H1 (cell line): Measurements from ENCODE around the gene TERB1. TPM values are rescaled to one million over a fixed set of nuclear protein-coding genes. Genes with fewer than 3 reads are reported as not detected.

Source experiments
- CTCF ChIA-PET: fragments of 300-600 bp; sonication (Branson Sonifier 250); formaldehyde crosslinking; loops from one replicate; lab custom pipeline; 2021; ENCODE audit not compliant: partially characterized antibody; lab: Charles Lee
- POLR2A ChIA-PET: fragments of 300-600 bp; sonication (Branson Sonifier 250); formaldehyde crosslinking; loops from one replicate; lab custom pipeline; 2021; ENCODE audit warnings: inconsistent platforms; ENCODE audit not compliant: partially characterized antibody; lab: Charles Lee
- DNase-seq, 2 experiments: peaks; one replicate each; pipeline versions ENCODE4 v3.0.0 to v3.0.0-alpha.2; 2010 to 2022; ENCODE audit warnings: low spot score in 2 of 2, low read depth in 1 of 2, mixed read lengths in 1 of 2
- FAIRE-seq: peaks from 2 replicates; lab custom pipeline; 2011; peaks lifted over from hg19 to GRCh38; lab: Jason Lieb, UNC
- H2AFZ ChIP-seq: 2 replicates; pipeline ENCODE4 v1.8.1; 2012; ENCODE audit warnings: low read length, inconsistent platforms
- H2AK5ac ChIP-seq: 2 replicates; pipeline ENCODE4 v1.6.1; 2013; ENCODE audit warnings: low read depth, low read length
- H2BK120ac ChIP-seq: replicated peaks from 2 replicates; pipeline ENCODE3; 2013; ENCODE audit warnings: low read depth, low read length, inconsistent platforms
- H2BK12ac ChIP-seq: 2 replicates; pipeline ENCODE4 v1.6.1; 2013; ENCODE audit warnings: low read depth, low read length
- H2BK15ac ChIP-seq: 2 replicates; pipeline ENCODE4 v1.6.1; 2013; ENCODE audit warnings: low read length
- H2BK20ac ChIP-seq: 2 replicates; pipeline ENCODE4 v1.6.1; 2013; ENCODE audit warnings: low read length
- H2BK5ac ChIP-seq: 2 replicates; pipeline ENCODE4 v1.6.1; 2013; ENCODE audit warnings: low read depth, low read length
- H3K14ac ChIP-seq: 2 replicates; pipeline ENCODE4 v1.6.1; 2013; ENCODE audit warnings: inconsistent platforms; ENCODE audit not compliant: insufficient read length
- H3K18ac ChIP-seq: 2 replicates; pipeline ENCODE4 v1.6.1; 2013; ENCODE audit warnings: low read length; ENCODE audit errors: extremely low read depth
- H3K23ac ChIP-seq: 2 replicates; pipeline ENCODE4 v1.6.1; 2013; ENCODE audit warnings: inconsistent platforms; ENCODE audit not compliant: insufficient read length
- H3K23me2 ChIP-seq: 2 replicates; pipeline ENCODE4 v1.6.1; 2013; ENCODE audit warnings: low read depth, low read length
- H3K27ac ChIP-seq: 2 replicates; pipeline ENCODE4 v1.6.1; 2011; ENCODE audit warnings: low read depth, low read length, inconsistent platforms
- H3K27me3 ChIP-seq, 4 experiments: replicated peaks in 1 of 4; 1 replicate in 1 of 4; 2 replicates in 3 of 4; pipeline versions ENCODE4 v1.6.1 to v1.8.1; 2011 to 2013; ENCODE audit warnings: low read length in 3 of 4, mild to moderate bottlenecking in 3 of 4, inconsistent platforms in 2 of 4, mixed read lengths in 2 of 4, moderate library complexity in 1 of 4; ENCODE audit not compliant: control insufficient read depth in 3 of 4, insufficient read depth in 3 of 4; ENCODE audit errors: extremely low read depth in 1 of 4
- H3K36me3 ChIP-seq, 4 experiments: 2 replicates each; pipeline versions ENCODE4 v1.6.1 to v1.8.1; 2011 to 2013; ENCODE audit warnings: mild to moderate bottlenecking in 4 of 4, low read length in 3 of 4, moderate library complexity in 2 of 4, control low read depth in 1 of 4, inconsistent platforms in 1 of 4; ENCODE audit not compliant: insufficient read depth in 4 of 4, control insufficient read depth in 2 of 4
- H3K4ac ChIP-seq: replicated peaks from 2 replicates; pipeline ENCODE3; 2013; ENCODE audit warnings: low read length, low read depth, mixed read lengths, inconsistent platforms; ENCODE audit not compliant: insufficient read length
- H3K4me1 ChIP-seq, 4 experiments: replicated peaks in 1 of 4; 1 replicate in 1 of 4; 2 replicates in 3 of 4; pipeline versions ENCODE4 v1.6.1 to v1.8.1; 2011 to 2013; ENCODE audit warnings: low read length in 3 of 4, inconsistent platforms in 2 of 4, mixed read lengths in 1 of 4; ENCODE audit not compliant: insufficient read depth in 4 of 4, control insufficient read depth in 3 of 4
- H3K4me2 ChIP-seq, 2 experiments: 2 replicates each; pipeline versions ENCODE4 v1.6.1 to v1.8.1; 2011 to 2013; ENCODE audit warnings: low read depth in 2 of 2, low read length in 2 of 2, control low read depth in 1 of 2, inconsistent platforms in 1 of 2, mild to moderate bottlenecking in 1 of 2; ENCODE audit not compliant: insufficient read depth in 1 of 2
- H3K4me3 ChIP-seq, 4 experiments: fragments of 200-600, 300-600 bp in 1 of 4; sonication (generic), shearing (Covaris generic), sonication (Bioruptor Twin) in 1 of 4; 2 replicates each; pipeline versions ENCODE4 v1.5.1 to v1.8.1; 2011 to 2016; ENCODE audit warnings: low read length in 4 of 4, low read depth in 3 of 4, control low read depth in 2 of 4, inconsistent platforms in 2 of 4, mild to moderate bottlenecking in 2 of 4, mixed read lengths in 1 of 4, moderate library complexity in 1 of 4; ENCODE audit not compliant: insufficient read depth in 2 of 4; ENCODE audit errors: extremely low read depth in 1 of 4
- H3K56ac ChIP-seq: replicated peaks from 2 replicates; pipeline ENCODE3; 2013; ENCODE audit warnings: low read depth, mild to moderate bottlenecking, mixed read lengths, low read length, inconsistent platforms; ENCODE audit not compliant: insufficient read length
- H3K79me1 ChIP-seq: 2 replicates; pipeline ENCODE4 v1.6.1; 2013; ENCODE audit warnings: low read depth, low read length, control low read depth
- H3K79me2 ChIP-seq, 2 experiments: 2 replicates each; pipeline versions ENCODE4 v1.6.1 to v1.8.1; 2012 to 2013; ENCODE audit warnings: low read length in 2 of 2, mild to moderate bottlenecking in 2 of 2, inconsistent platforms in 1 of 2; ENCODE audit not compliant: insufficient read depth in 2 of 2, control insufficient read depth in 1 of 2
- H3K9ac ChIP-seq, 4 experiments: replicated peaks in 1 of 4; 1 replicate in 1 of 4; 2 replicates in 3 of 4; pipeline versions ENCODE4 v1.6.1 to v1.8.1; 2011 to 2013; ENCODE audit warnings: low read depth in 3 of 4, low read length in 3 of 4, control low read depth in 2 of 4, mild to moderate bottlenecking in 2 of 4, moderate library complexity in 2 of 4, inconsistent platforms in 1 of 4; ENCODE audit errors: extremely low read depth in 1 of 4
- H3K9me3 ChIP-seq, 2 experiments: 2 replicates each; pipeline versions ENCODE4 v1.6.1 to v1.8.1; 2012 to 2013; ENCODE audit warnings: mild to moderate bottlenecking in 2 of 2, moderate library complexity in 2 of 2, control low read depth in 1 of 2, inconsistent platforms in 1 of 2, low read depth in 1 of 2, low read length in 1 of 2, mixed read lengths in 1 of 2; ENCODE audit not compliant: insufficient read depth in 2 of 2
- H4K20me1 ChIP-seq, 2 experiments: replicated peaks in 1 of 2; 2 replicates each; pipeline versions ENCODE3 to v1.8.1; 2011 to 2013; ENCODE audit warnings: inconsistent platforms in 2 of 2, low read length in 2 of 2, mild to moderate bottlenecking in 1 of 2; ENCODE audit not compliant: insufficient read depth in 2 of 2, control insufficient read depth in 1 of 2
- H4K5ac ChIP-seq: 2 replicates; pipeline ENCODE4 v1.6.1; 2013; ENCODE audit warnings: low read length, low read depth, mixed read lengths, inconsistent platforms; ENCODE audit not compliant: insufficient read length
- H4K8ac ChIP-seq: 2 replicates; pipeline ENCODE4 v1.8.0; 2013; ENCODE audit warnings: mild to moderate bottlenecking, moderate library complexity, low read length, inconsistent platforms; ENCODE audit not compliant: insufficient read depth; ENCODE audit errors: extremely low read depth
- H4K91ac ChIP-seq: replicated peaks from 2 replicates; pipeline ENCODE3; 2013; ENCODE audit warnings: low read length, mixed read lengths, inconsistent platforms; ENCODE audit not compliant: insufficient read length
- HDAC2 ChIP-seq, 2 experiments: fragments of 300-600 bp in 1 of 2; sonication (generic) in 1 of 2; IDR thresholded peaks; 2 replicates each; pipeline ENCODE4 v1.6.1; 2011 to 2012; ENCODE audit warnings: low read depth in 2 of 2, low read length in 2 of 2, mild to moderate bottlenecking in 2 of 2, moderate library complexity in 2 of 2, borderline replicate concordance in 1 of 2, inconsistent platforms in 1 of 2
- SP2 ChIP-seq: IDR thresholded peaks from 2 replicates; pipeline ENCODE4 v1.6.1; 2012; ENCODE audit warnings: mild to moderate bottlenecking, low read length, inconsistent platforms
- SRF ChIP-seq: IDR thresholded peaks from 2 replicates; pipeline ENCODE4 v1.6.1; 2011; ENCODE audit warnings: mild to moderate bottlenecking, low read depth, low read length, moderate library complexity
- TCF12 ChIP-seq: IDR thresholded peaks from 2 replicates; pipeline ENCODE4 v1.6.1; 2011; ENCODE audit warnings: low read depth, mild to moderate bottlenecking, low read length
- YY1 ChIP-seq: IDR thresholded peaks from 2 replicates; pipeline ENCODE4 v1.6.1; 2011; ENCODE audit warnings: low read depth, mild to moderate bottlenecking, low read length
- WGBS, 2 experiments: shearing (Covaris generic) in 1 of 2; methylation state at CpG; one replicate each; pipeline versions ENCODE4 v1.1.6 to v1.1.7; 2013 to 2015; ENCODE audit warnings: low lambda C conversion rate in 2 of 2, mixed read lengths in 2 of 2, inconsistent platforms in 1 of 2, low coverage in 1 of 2, missing lambda C conversion rate in 1 of 2; ENCODE audit not compliant: insufficient replicate concordance in 2 of 2, insufficient coverage in 1 of 2, insufficient read length in 1 of 2; ENCODE audit errors: extremely low coverage in 1 of 2, missing lambda C conversion rate in 1 of 2; 5-methylcytosine and 5-hydroxymethylcytosine counted together
- polyA plus RNA-seq, 7 experiments: library from polyadenylated mRNA; depleted of rRNA in 3 of 7; stranded (reverse) in 5 of 7; unstranded in 2 of 7; fragments of >200 nt in 5 of 7; fragments of 200-250 nt in 2 of 7; gene quantifications; 1 replicate in 5 of 7; 2 replicates in 1 of 7; 4 replicates in 1 of 7; pipeline versions ENCODE4 v1.2.1 to v1.2.3, GENCODE V29; 2011 to 2013; ENCODE audit warnings: missing spikeins in 2 of 7, mixed read lengths in 2 of 7
- total RNA-seq: library from RNA; stranded (reverse); fragmentation: NEBNext Ultra II Directional; extraction: Animal tissue kit (Norgen Biotek cat#: 25700); gene quantifications from 2 replicates; pipeline ENCODE4 v1.2.1, GENCODE V29; 2021

The TERB1 gene
- total and polyA plus RNA-seq, 2 of the 8 experiments (the other 6 are each of a cell fraction or from before 2014, with no cell fraction given), result not detected

DNA sequence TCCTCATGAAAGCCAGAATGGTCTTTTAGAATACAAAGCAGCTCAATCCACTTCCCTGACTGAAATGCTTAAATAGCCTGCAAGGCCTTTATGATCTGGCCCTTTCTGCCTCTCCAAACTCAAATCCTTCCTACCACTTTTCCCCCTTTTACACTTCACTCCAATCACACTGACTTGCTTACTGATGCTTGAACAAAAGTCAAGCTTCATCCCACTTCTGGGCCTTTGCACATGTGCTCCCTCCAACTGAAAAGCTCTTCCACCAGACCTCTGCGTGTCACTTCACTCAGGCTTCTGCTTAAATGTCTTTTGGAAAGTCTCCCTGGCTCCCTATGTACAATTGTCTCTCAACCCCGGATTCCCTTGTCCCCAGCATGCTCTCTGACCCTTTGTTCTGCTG, 13.3 kb upstream of the TERB1 start:
- ChIA-PET CTCF (interaction anchor here (1.2 to 1.3 kb wide), 2 partner anchors 56 to 163 kb away, joined by 3 to 4 read pairs; no protein-coding TSS in a partner anchor), POLR2A (interaction anchor here (0.8 to 7.2 kb wide), 5 partner anchors 12 to 87 kb away, joined by 3 to 67 read pairs (median 3); partner anchors contain the start of genes NAE1 and TERB1)
- Histone ChIP-seq H3K56ac (no peak overlapping the region), H3K79me1 (no peaks in the 10 kb centered on the region), H3K27ac (no peak overlapping the region), H3K4me1 (no peaks in the 10 kb centered on the region), H2BK20ac (no peak overlapping the region), H3K23me2 (no peaks in the 10 kb centered on the region), H3K27me3 (no peaks in the 10 kb centered on the region), H3K79me2 (no peaks in the 10 kb centered on the region), H3K23ac (no peak overlapping the region), H2AK5ac (no peak overlapping the region), H4K20me1 (peaks cover 0 to 6% of the 10 kb centered on the region in 2 experiments), H3K36me3 (peaks cover 11 to 80% (median 53%) of the 10 kb centered on the region in 4 experiments), H3K4me2 (no peak overlapping the region), H3K14ac (no peak overlapping the region), H2AFZ (no peak overlapping the region), H2BK15ac (no peak overlapping the region), H4K5ac (no peak overlapping the region), H3K4ac (no peak overlapping the region), H3K18ac (no peak overlapping the region), H3K9me3 (no peaks in the 10 kb centered on the region), H2BK120ac (no peak overlapping the region), H3K4me3 (no peak overlapping the region), H4K91ac (no peak overlapping the region), H2BK5ac (no peak overlapping the region), H3K9ac (no peak overlapping the region), H2BK12ac (no peak overlapping the region), H4K8ac (no peak overlapping the region)
- DNase-seq, result no peak
- 95% methylated on average over 2 of the region's 2 CpGs; no CpG with 5 or more reads in 1 of the 2 experiments for WGBS, 2 experiments
- no peak for FAIRE-seq
- TF ChIP-seq HDAC2 (IDR thresholded peaks at IDR 0.05; ENCODE audit: borderline replicate concordance in 1 of 2, low read depth in 2 of 2, low read length in 2 of 2) (no peak), TCF12 (no peak), YY1 (no peak), SRF (no peak), SP2 (no peak)
